Loucy (cell line): ENCODE data around the gene MYBPHL.

Source experiments
- H2AFZ ChIP-seq: fragments of 200-600 bp; sonication (generic); 2 replicates; pipeline ENCODE4 v1.6.0; 2016; ENCODE audit warnings: antibody characterized with exemption, mild to moderate bottlenecking, low read length, moderate library complexity
- H3F3A ChIP-seq: fragments of 200-600 bp; 2 replicates; pipeline ENCODE4 v1.6.0; 2016; ENCODE audit warnings: antibody characterized with exemption, low read depth, mild to moderate bottlenecking
- H3K27me3 ChIP-seq: fragments of 200-600 bp; sonication (generic); 2 replicates; pipeline ENCODE4 v1.6.1; 2014; ENCODE audit warnings: low read length, mild to moderate bottlenecking; ENCODE audit not compliant: insufficient read depth, poor library complexity, severe bottlenecking
- H3K36me3 ChIP-seq: fragments of 200-600 bp; sonication (generic); 2 replicates; pipeline ENCODE4 v1.6.1; 2016; ENCODE audit warnings: low read length; ENCODE audit not compliant: insufficient read depth
- H3K4me1 ChIP-seq: fragments of 200-600 bp; sonication (generic); 2 replicates; pipeline ENCODE4 v1.5.1; 2014; ENCODE audit warnings: low read length, mild to moderate bottlenecking; ENCODE audit not compliant: insufficient read depth, poor library complexity, severe bottlenecking
- H3K4me2 ChIP-seq: fragments of 200-600 bp; sonication (generic); 2 replicates; pipeline ENCODE4 v1.6.0; 2014; ENCODE audit warnings: antibody characterized with exemption, low read length, low read depth, mild to moderate bottlenecking; ENCODE audit not compliant: poor library complexity, severe bottlenecking
- H3K4me3 ChIP-seq: fragments of 200-600 bp; sonication (generic); 2 replicates; pipeline ENCODE4 v1.5.1; 2014; ENCODE audit warnings: low read length, mild to moderate bottlenecking, mixed read lengths; ENCODE audit not compliant: poor library complexity, severe bottlenecking
- H3K79me2 ChIP-seq: fragments of 200-600 bp; sonication (generic); 2 replicates; pipeline ENCODE4 v1.6.1; 2014; ENCODE audit warnings: low read length; ENCODE audit not compliant: insufficient read depth
- H3K9ac ChIP-seq: fragments of 200-600 bp; sonication (generic); 2 replicates; pipeline ENCODE4 v1.6.0; 2014; ENCODE audit warnings: mild to moderate bottlenecking, low read depth, low read length, moderate library complexity; ENCODE audit not compliant: poor library complexity, severe bottlenecking
- H3K9me2 ChIP-seq: fragments of 200-600 bp; sonication (generic); replicated peaks from 2 replicates; pipeline ENCODE4 v1.6.1; 2016; ENCODE audit warnings: low read depth, low read length, mixed read lengths
- H3K9me3 ChIP-seq: fragments of 200-600 bp; sonication (generic); 2 replicates; pipeline ENCODE4 v1.6.1; 2014; ENCODE audit warnings: mild to moderate bottlenecking, antibody characterized with exemption, low read length, low read depth; ENCODE audit not compliant: insufficient read depth
- H4K20me1 ChIP-seq: fragments of 200-600 bp; sonication (generic); 2 replicates; pipeline ENCODE4 v1.6.0; 2014; ENCODE audit warnings: antibody characterized with exemption, low read length, mild to moderate bottlenecking; ENCODE audit not compliant: insufficient read depth, poor library complexity, severe bottlenecking
- CTCF ChIP-seq: fragments of 200-600 bp; sonication (generic); conservative IDR thresholded peaks from 2 replicates; pipeline ENCODE4 v1.5.1; 2014; ENCODE audit warnings: mild to moderate bottlenecking, antibody characterized with exemption, low read length
- EZH2phosphoT487 ChIP-seq: fragments of 200-600 bp; IDR thresholded peaks from 2 replicates; pipeline ENCODE4 v1.6.1; 2018; ENCODE audit warnings: antibody characterized with exemption, mild to moderate bottlenecking, moderate library complexity, borderline replicate concordance

The MYBPHL gene

GRCh38 chr1:109252893-109253802 lies 53.7 kb downstream of the MYBPHL start:
- Histone ChIP-seq H3K9me3 (no peaks in the 10 kb centered on the region), H3K4me1 (peaks cover 5% of the 10 kb centered on the region), H4K20me1 (no peaks in the 10 kb centered on the region), H3K4me2 (no peak overlapping the region), H3K4me3 (no peak overlapping the region), H3K79me2 (no peaks in the 10 kb centered on the region), H3K27me3 (peaks cover 9% of the 10 kb centered on the region), H3K36me3 (no peaks in the 10 kb centered on the region), H3F3A (no peaks in the 10 kb centered on the region), H3K9me2 (no peaks in the 10 kb centered on the region), H2AFZ (no peak overlapping the region), H3K9ac (no peak overlapping the region)
- TF ChIP-seq CTCF (no peak), EZH2phosphoT487 (no peak)

GRCh38 chr1:109252167-109252892 lies 54.5 kb downstream of the MYBPHL start:
- Histone ChIP-seq H3K4me2 (no peak overlapping the region), H3K9ac (no peak overlapping the region), H3K4me1 (peaks cover 5% of the 10 kb centered on the region), H2AFZ (no peak overlapping the region), H3K4me3 (no peak overlapping the region), H3F3A (no peaks in the 10 kb centered on the region), H3K9me2 (no peaks in the 10 kb centered on the region), H3K9me3 (no peaks in the 10 kb centered on the region), H3K36me3 (no peaks in the 10 kb centered on the region), H3K27me3 (peaks cover 9% of the 10 kb centered on the region), H4K20me1 (no peaks in the 10 kb centered on the region), H3K79me2 (no peaks in the 10 kb centered on the region)
- TF ChIP-seq CTCF, result no peak
- no peak for TF ChIP-seq EZH2phosphoT487

- Histone ChIP-seq H3K4me3 (no peak overlapping the region), H3K9me2 (no peaks in the 10 kb centered on the region), H3K9me3 (no peaks in the 10 kb centered on the region), H3K4me2 (no peak overlapping the region), H3F3A (no peaks in the 10 kb centered on the region), H3K36me3 (no peaks in the 10 kb centered on the region), H3K79me2 (no peaks in the 10 kb centered on the region), H3K4me1 (peaks cover 5% of the 10 kb centered on the region), H4K20me1 (no peaks in the 10 kb centered on the region), H2AFZ (no peak overlapping the region), H3K9ac (no peak overlapping the region), H3K27me3 (peaks cover 9% of the 10 kb centered on the region)
- no peak for TF ChIP-seq CTCF
- no peak for TF ChIP-seq EZH2phosphoT487
These were observed 55.3 kb downstream of the MYBPHL start for GRCh38 chr1:109251277-109252166.
